Measurements from ENCODE around the gene NF1. TPM values are rescaled to one million over a fixed set of nuclear protein-coding genes. Genes with fewer than 3 reads are reported as not detected.

NF1 gene, protein sequence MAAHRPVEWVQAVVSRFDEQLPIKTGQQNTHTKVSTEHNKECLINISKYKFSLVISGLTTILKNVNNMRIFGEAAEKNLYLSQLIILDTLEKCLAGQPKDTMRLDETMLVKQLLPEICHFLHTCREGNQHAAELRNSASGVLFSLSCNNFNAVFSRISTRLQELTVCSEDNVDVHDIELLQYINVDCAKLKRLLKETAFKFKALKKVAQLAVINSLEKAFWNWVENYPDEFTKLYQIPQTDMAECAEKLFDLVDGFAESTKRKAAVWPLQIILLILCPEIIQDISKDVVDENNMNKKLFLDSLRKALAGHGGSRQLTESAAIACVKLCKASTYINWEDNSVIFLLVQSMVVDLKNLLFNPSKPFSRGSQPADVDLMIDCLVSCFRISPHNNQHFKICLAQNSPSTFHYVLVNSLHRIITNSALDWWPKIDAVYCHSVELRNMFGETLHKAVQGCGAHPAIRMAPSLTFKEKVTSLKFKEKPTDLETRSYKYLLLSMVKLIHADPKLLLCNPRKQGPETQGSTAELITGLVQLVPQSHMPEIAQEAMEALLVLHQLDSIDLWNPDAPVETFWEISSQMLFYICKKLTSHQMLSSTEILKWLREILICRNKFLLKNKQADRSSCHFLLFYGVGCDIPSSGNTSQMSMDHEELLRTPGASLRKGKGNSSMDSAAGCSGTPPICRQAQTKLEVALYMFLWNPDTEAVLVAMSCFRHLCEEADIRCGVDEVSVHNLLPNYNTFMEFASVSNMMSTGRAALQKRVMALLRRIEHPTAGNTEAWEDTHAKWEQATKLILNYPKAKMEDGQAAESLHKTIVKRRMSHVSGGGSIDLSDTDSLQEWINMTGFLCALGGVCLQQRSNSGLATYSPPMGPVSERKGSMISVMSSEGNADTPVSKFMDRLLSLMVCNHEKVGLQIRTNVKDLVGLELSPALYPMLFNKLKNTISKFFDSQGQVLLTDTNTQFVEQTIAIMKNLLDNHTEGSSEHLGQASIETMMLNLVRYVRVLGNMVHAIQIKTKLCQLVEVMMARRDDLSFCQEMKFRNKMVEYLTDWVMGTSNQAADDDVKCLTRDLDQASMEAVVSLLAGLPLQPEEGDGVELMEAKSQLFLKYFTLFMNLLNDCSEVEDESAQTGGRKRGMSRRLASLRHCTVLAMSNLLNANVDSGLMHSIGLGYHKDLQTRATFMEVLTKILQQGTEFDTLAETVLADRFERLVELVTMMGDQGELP (N-terminal part only)
- total RNA-seq: 38.1 and 47.3 TPM in 2 replicates

DNA sequence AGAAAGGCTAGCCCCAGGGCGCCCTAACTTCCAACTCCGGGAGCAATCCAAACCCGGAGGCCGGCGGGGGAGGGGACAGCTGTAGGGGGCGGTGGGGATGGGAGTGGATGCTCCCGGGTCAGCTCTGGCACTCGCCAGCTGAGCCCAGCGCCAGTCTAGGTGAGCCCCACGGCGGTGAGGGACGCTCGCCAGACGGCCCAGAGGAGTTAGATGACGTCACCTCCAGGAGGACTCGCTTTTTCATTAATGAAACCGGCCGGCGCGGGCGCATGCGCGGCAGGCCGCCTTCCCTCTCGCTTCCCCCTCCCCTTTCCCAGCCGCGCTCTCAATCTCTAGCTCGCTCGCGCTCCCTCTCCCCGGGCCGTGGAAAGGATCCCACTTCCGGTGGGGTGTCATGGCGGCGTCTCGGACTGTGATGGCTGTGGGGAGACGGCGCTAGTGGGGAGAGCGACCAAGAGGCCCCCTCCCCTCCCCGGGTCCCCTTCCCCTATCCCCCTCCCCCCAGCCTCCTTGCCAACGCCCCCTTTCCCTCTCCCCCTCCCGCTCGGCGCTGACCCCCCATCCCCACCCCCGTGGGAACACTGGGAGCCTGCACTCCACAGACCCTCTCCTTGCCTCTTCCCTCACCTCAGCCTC, at the start of gene NF1:
Gene NF1, plus strand, starts transcription at position 378 of the 636 bp plus-strand sequence. CDS start 333 bp downstream, outside the sequence.

GRCh38 chr17:31297090-31297489, 202.3 kb downstream of the NF1 start, which contains the start of gene OMG:
OMG (minus strand) TSS chr17:31297239; CDS start chr17:31296331, 908 bp downstream.

DNA sequence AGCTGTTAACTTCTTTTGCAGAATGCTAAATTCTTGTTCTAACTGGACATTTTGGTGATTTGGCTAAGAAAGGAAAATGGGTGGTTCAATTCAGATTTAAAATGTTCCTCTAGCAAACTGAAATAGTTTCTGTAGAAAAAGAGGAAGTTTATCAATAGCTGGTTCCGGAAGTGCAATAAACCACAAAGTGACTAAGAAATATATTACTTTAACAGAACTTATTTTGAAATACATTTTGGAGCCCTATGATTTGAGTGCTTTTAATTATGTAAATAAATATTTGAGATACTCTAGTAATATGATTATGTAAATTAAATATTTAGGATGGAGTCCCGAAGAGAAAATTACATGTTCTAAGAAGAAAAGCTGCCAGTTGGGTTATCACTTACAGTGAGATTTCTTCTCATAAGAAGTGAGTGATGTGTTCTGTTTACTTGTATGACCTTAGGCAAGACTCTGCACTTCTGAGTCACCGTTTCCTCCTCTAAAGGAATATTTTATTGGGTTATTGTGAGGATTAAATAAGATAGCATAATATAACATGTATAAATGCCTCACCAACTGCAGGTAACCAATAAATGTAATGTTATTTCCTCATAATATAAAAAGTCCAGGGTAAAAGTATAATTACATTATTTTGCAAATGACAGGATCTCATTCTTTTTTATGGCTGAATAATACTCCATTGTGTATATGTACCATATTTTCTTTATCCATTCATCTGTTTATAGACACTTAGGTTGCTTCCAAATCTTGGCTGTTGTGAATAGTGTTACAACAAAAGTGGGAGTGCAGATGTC, 219.4 kb downstream of the NF1 start, which contains the start of gene EVI2B:
Gene EVI2B, minus strand, starts transcription at position 73 of the 800 bp plus-strand sequence. CDS start 8,445 bp downstream, outside the sequence.

DNA sequence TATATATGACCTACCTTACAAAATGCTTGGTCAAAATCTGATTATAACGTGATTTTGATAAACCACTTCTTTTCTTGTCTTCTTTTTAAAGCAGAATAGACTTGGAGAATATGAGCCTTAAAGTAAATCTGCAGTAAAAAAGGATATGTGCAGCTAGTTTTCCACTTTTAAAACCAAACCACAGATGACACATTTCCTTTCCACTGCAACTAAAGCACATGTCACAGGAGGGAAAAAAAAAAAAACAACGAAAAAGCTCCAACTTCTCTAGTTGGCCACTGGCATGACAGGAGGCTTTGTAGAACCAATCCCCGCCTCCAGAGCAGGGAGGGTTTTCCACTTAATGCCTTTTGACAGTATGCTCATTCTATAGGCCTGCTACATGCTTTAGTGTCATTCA, 226.7 kb downstream of the NF1 start, which contains the start of gene EVI2A:
Gene EVI2A, minus strand, starts transcription at position 142 of the 400 bp plus-strand sequence. CDS start 2,609 bp downstream, outside the sequence.

DNA sequence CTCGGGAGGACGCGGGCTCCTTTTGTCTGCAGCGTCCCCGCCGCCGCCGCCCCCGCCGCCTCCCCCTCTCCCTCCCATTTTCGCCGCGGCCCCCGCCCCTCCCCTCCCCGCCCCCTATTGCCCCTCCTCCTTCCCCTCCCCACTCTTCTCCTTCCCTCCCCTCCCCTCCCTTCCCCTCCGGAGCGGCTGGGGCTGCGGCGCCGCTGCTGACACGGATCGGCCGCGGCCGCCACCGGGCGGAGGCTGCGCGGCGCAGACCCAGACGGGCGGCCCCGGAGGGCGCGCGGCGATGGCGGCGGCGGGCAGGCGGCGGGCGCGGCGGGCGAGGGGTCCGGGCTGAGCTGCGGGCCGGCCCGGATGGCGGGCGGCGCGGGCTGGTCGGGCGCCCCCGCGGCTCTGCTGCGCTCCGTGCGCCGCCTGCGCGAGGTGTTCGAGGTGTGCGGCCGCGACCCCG, 296.7 kb downstream of the NF1 start, which contains the start of gene RAB11FIP4:
Gene RAB11FIP4, plus strand, starts transcription at position 180 of the 454 bp plus-strand sequence. Its CDS starts 178 bp downstream, at position 358.

Other genes with a start within 250 kb of the NF1 start
- gene TEFM, start 188.7 kb upstream of the NF1 start, total RNA-seq: 9.1 and 9.9 TPM in 2 replicates
- 0.98 TPM in 1 of 2 replicates, not detected in the other for gene ADAP2, start 173.0 kb upstream of the NF1 start, total RNA-seq
- 17.0 and 20.2 TPM in 2 replicates for gene RNF135, start 123.9 kb upstream of the NF1 start, total RNA-seq
- 1.9 and 4.5 TPM in 2 replicates for gene OMG, start 202.3 kb downstream of the NF1 start, total RNA-seq
- 2.9 and 3.2 TPM in 2 replicates for gene EVI2B, start 219.1 kb downstream of the NF1 start, total RNA-seq
- gene EVI2A, start 226.6 kb downstream of the NF1 start, total RNA-seq: 7.6 and 7.8 TPM in 2 replicates